Amniotic stem cell (primary cell): ENCODE results near the gene C1orf21.

Source experiments
- DNase-seq: peaks from one replicate; lab custom pipeline; 2025; lab: John Stamatoyannopoulos, UW

C1orf21 gene

GRCh38 chr1:184412472-184412871 is 25.6 kb downstream of the C1orf21 start:
- DNase-seq = no peak

- no peak for DNase-seq
Observed at GRCh38 chr1:184416481-184416880, 29.7 kb downstream of the C1orf21 start.

GRCh38 chr1:184416946-184417345 is 30.1 kb downstream of the C1orf21 start:
- DNase-seq = no peak

GRCh38 chr1:184417916-184418315 is 31.1 kb downstream of the C1orf21 start:
- no peak for DNase-seq

GRCh38 chr1:184418652-184419349 is 32.0 kb downstream of the C1orf21 start:
- no peak for DNase-seq

- DNase-seq = no peak
Observed at GRCh38 chr1:184419350-184420161, 32.7 kb downstream of the C1orf21 start.

- no peak for DNase-seq
Observed at GRCh38 chr1:184422490-184423233, 35.8 kb downstream of the C1orf21 start.

- no peak for DNase-seq
Observed at GRCh38 chr1:184423649-184424048, 36.8 kb downstream of the C1orf21 start.

GRCh38 chr1:184424157-184424556 is 37.3 kb downstream of the C1orf21 start:
- DNase-seq = no peak

GRCh38 chr1:184424945-184425344 is 38.1 kb downstream of the C1orf21 start:
- DNase-seq = no peak

- no peak for DNase-seq
Observed at GRCh38 chr1:184425449-184426277, 38.8 kb downstream of the C1orf21 start.

- DNase-seq = no peak
Observed at GRCh38 chr1:184426278-184426674, 39.4 kb downstream of the C1orf21 start.

GRCh38 chr1:184427722-184428121 is 40.9 kb downstream of the C1orf21 start:
- no peak for DNase-seq

- no peak for DNase-seq
Observed at GRCh38 chr1:184428604-184429003, 41.8 kb downstream of the C1orf21 start.

- DNase-seq = no peak
Observed at GRCh38 chr1:184429335-184429734, 42.5 kb downstream of the C1orf21 start.

- DNase-seq = no peak
Observed at GRCh38 chr1:184433956-184434502, 47.2 kb downstream of the C1orf21 start.

- no peak for DNase-seq
Observed at GRCh38 chr1:184437291-184437690, 50.5 kb downstream of the C1orf21 start.

- no peak for DNase-seq
Observed at GRCh38 chr1:184438363-184438762, 51.5 kb downstream of the C1orf21 start.

- DNase-seq = no peak
Observed at GRCh38 chr1:184442260-184442659, 55.4 kb downstream of the C1orf21 start.

- DNase-seq = no peak
Observed at GRCh38 chr1:184443201-184443600, 56.4 kb downstream of the C1orf21 start.

GRCh38 chr1:184443624-184444023 is 56.8 kb downstream of the C1orf21 start:
- DNase-seq = no peak

- no peak for DNase-seq
Observed at GRCh38 chr1:184445997-184446396, 59.2 kb downstream of the C1orf21 start.
